ENCODE results near the gene VEGFB. TPM values are rescaled to one million over a fixed set of nuclear protein-coding genes. Genes with fewer than 3 reads are reported as not detected.

VEGFB gene
- total RNA-seq, 2 donors from 2014 or later = 58.9 to 78.4 TPM

- H3K4me1 ChIP-seq (ENCODE audit: control insufficient read depth, insufficient read depth, low read length) = peaks cover 4% of the 10 kb centered on the region
- Mint-ChIP-seq H3K36me3 (ENCODE audit: low read depth) (no peaks in the 10 kb centered on the region), H3K4me1 (peaks cover 12% of the 10 kb centered on the region), H3K9me3 (no peaks in the 10 kb centered on the region), H3K27me3 (ENCODE audit: insufficient read depth) (peaks cover under 1% of the 10 kb centered on the region), H3K27ac (peak within 1 kb of the TSS; percentile 74), H3K4me3 (peak within 1 kb of the TSS; percentile 74)
- no peaks in the 10 kb centered on the region for H3K27me3 ChIP-seq (ENCODE audit: control insufficient read depth, insufficient read depth, low read length, poor library complexity, severe bottlenecking)
- peak within 1 kb of the TSS; percentile 92 for H3K4me3 ChIP-seq (ENCODE audit: low read length)
- TF ChIP-seq CTCF (conservative IDR thresholded peaks at IDR 0.05) = peak; percentile 38
- WGBS, 2 experiments (ENCODE audit: insufficient coverage in 1 of 2, insufficient read length in 1 of 2) = 0% methylated on average over 27 to 53 of the region's 54 CpGs
- H3K9ac ChIP-seq (ENCODE audit: extremely low read depth, low read length, poor library complexity, severe bottlenecking) = peak within 1 kb of the TSS; percentile 57
- peak within 1 kb of the TSS; percentile 76 for H3K27ac ChIP-seq (ENCODE audit: low read depth, low read length)
- H3K36me3 ChIP-seq (ENCODE audit: control insufficient read depth, insufficient read depth, low read length) = peaks cover 5% of the 10 kb centered on the region
- H3K9me3 ChIP-seq (ENCODE audit: control insufficient read depth, low read length) = no peaks in the 10 kb centered on the region
- DNase-seq = peak; percentile 97
These were observed 8.5 kb upstream of the VEGFB start, which contains the start of the genes NUDT22 and TRPT1 for GRCh38 chr11:64225608-64226506. NUDT22 (plus strand) TSS chr11:64226274; CDS start chr11:64226653, 379 bp downstream. TRPT1 (minus strand) TSS chr11:64226186; CDS start chr11:64225860, 326 bp downstream.

- peak overlapping the region; percentile 74 for H3K4me3 Mint-ChIP-seq
- TF ChIP-seq CTCF (conservative IDR thresholded peaks at IDR 0.05) = no peak
- Histone ChIP-seq H3K9ac (ENCODE audit: extremely low read depth, low read length, poor library complexity, severe bottlenecking) (peak overlapping the region; percentile 57), H3K36me3 (ENCODE audit: control insufficient read depth, insufficient read depth, low read length) (no peaks in the 10 kb centered on the region), H3K4me3 (ENCODE audit: low read length) (peak overlapping the region; percentile 92), H3K4me1 (ENCODE audit: control insufficient read depth, insufficient read depth, low read length) (peaks cover 4% of the 10 kb centered on the region), H3K27ac (ENCODE audit: low read depth, low read length) (no peak overlapping the region), H3K27me3 (ENCODE audit: control insufficient read depth, insufficient read depth, low read length, poor library complexity, severe bottlenecking) (no peaks in the 10 kb centered on the region), H3K9me3 (ENCODE audit: control insufficient read depth, low read length) (no peaks in the 10 kb centered on the region)
- H3K36me3 Mint-ChIP-seq (ENCODE audit: low read depth) = no peaks in the 10 kb centered on the region
- peaks cover 2% of the 10 kb centered on the region for H3K27me3 Mint-ChIP-seq (ENCODE audit: insufficient read depth)
- peak; percentile 76 for DNase-seq
- H3K9me3 Mint-ChIP-seq = no peaks in the 10 kb centered on the region
- WGBS, 2 experiments (ENCODE audit: insufficient coverage in 1 of 2, insufficient read length in 1 of 2) = 15 to 39% methylated on average over 11 to 26 of the region's 26 CpGs
- no peak overlapping the region for H3K27ac Mint-ChIP-seq
- H3K4me1 Mint-ChIP-seq = peaks cover 13% of the 10 kb centered on the region
These were observed 7.8 kb upstream of the VEGFB start for GRCh38 chr11:64226507-64227051.

GRCh38 chr11:64227405-64227956, 6.9 kb upstream of the VEGFB start:
- Histone ChIP-seq H3K27me3 (ENCODE audit: control insufficient read depth, insufficient read depth, low read length, poor library complexity, severe bottlenecking) (no peaks in the 10 kb centered on the region), H3K9me3 (ENCODE audit: control insufficient read depth, low read length) (no peaks in the 10 kb centered on the region), H3K27ac (ENCODE audit: low read depth, low read length) (no peak overlapping the region), H3K4me3 (ENCODE audit: low read length) (peak overlapping the region; percentile 92), H3K36me3 (ENCODE audit: control insufficient read depth, insufficient read depth, low read length) (no peaks in the 10 kb centered on the region), H3K4me1 (ENCODE audit: control insufficient read depth, insufficient read depth, low read length) (peaks cover 4% of the 10 kb centered on the region), H3K9ac (ENCODE audit: extremely low read depth, low read length, poor library complexity, severe bottlenecking) (no peak overlapping the region)
- WGBS, 2 experiments (ENCODE audit: insufficient coverage in 1 of 2, insufficient read length in 1 of 2) = 96% methylated on average over 3 of the region's 3 CpGs; no CpG with 5 or more reads in 1 of the 2 experiments
- Mint-ChIP-seq H3K27me3 (ENCODE audit: insufficient read depth) (peaks cover 5% of the 10 kb centered on the region), H3K27ac (no peak overlapping the region), H3K9me3 (no peaks in the 10 kb centered on the region), H3K4me1 (peaks cover 13% of the 10 kb centered on the region), H3K36me3 (ENCODE audit: low read depth) (no peaks in the 10 kb centered on the region), H3K4me3 (peak overlapping the region; percentile 74)
- DNase-seq = no peak
- no peak for TF ChIP-seq CTCF (conservative IDR thresholded peaks at IDR 0.05)

Measured in endodermal cell (in vitro differentiated cells).